WTC11 (cell line): Measurements from ENCODE around the gene NANOGP8.

Experiments
- NR2C2 ChIP-seq: sonication (generic); formaldehyde crosslinking; IDR thresholded peaks from 2 replicates; pipeline ENCODE4 v1.8.0; 2022; ENCODE audit warnings: mild to moderate bottlenecking, missing genetic modification reagents
- TF ChIP-seq, protein P1 (sequence below): fragments of 250-450 bp; sonication (Bioruptor Pico); IDR thresholded peaks from 2 replicates; pipeline ENCODE4 v2.1.2; 2022; ENCODE audit warnings: mild to moderate bottlenecking, moderate library complexity

DNA sequence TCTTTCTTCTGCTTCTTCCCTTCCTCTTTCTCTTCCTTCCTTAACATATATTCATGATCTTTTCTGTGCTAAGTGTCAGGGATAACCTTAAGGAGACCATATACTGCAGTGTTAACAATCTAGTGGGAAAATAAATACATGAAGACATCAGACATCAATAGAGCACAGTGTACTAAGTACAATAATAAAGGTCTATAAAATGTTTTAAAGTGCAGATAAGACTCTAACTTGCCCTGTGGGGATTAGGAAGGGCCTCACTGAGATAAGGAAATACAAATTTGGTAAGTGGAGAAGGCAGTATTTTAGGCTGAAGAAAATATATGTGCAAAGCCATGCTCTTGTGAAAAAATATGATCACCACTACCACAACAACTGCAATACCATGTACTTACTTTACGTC, 49.2 kb upstream of the NANOGP8 start:
- no peak for TF ChIP-seq NR2C2 (CRISPR knock-in tag)
- TF ChIP-seq, protein P1, sequence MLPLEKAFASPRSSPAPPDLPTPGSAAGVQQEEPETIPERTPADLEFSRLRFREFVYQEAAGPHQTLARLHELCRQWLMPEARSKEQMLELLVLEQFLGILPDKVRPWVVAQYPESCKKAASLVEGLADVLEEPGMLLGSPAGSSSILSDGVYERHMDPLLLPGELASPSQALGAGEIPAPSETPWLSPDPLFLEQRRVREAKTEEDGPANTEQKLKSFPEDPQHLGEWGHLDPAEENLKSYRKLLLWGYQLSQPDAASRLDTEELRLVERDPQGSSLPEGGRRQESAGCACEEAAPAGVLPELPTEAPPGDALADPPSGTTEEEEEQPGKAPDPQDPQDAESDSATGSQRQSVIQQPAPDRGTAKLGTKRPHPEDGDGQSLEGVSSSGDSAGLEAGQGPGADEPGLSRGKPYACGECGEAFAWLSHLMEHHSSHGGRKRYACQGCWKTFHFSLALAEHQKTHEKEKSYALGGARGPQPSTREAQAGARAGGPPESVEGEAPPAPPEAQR (CRISPR knock-in tag): no peak
